Thoracic aorta (tissue), 2 donors: ENCODE measurements around the gene HVCN1. TPM values are rescaled to one million over a fixed set of nuclear protein-coding genes. Genes with fewer than 3 reads are reported as not detected.
"Not testable (repeated sequence)": the region's sequence is repeated elsewhere in the genome, so short reads cannot be mapped to it uniquely, and the experiment has no call there.

Source experiments
- ATAC-seq: fragments of 150-250 bp; one replicate; pipeline ENCODE4 v1.8.0; 2017; ENCODE audit warnings: low read depth; ENCODE audit not compliant: insufficient number of reproducible peaks, low FRiP score
- DNase-seq: peaks from one replicate; pipeline ENCODE4 v3.0.0-alpha.2; 2020; ENCODE audit warnings: low spot score
- H3K27ac ChIP-seq, 2 donors: fragments of 200-600 bp; sonication (generic); 1 replicate in 1 of 2; 2 replicates in 1 of 2; pipeline ENCODE4 v1.5.1; 2016; ENCODE audit warnings: mild to moderate bottlenecking in 2 of 2, moderate library complexity in 2 of 2
- H3K27me3 ChIP-seq: fragments of 200-600 bp; sonication (generic); replicated peaks from 2 replicates; pipeline ENCODE4 v1.6.0; 2016; ENCODE audit warnings: mild to moderate bottlenecking; ENCODE audit not compliant: insufficient read depth
- H3K36me3 ChIP-seq: fragments of 200-600 bp; sonication (generic); one replicate; pipeline ENCODE4 v1.5.1; 2016
- H3K4me1 ChIP-seq, 2 donors: fragments of 200-600 bp; sonication (generic); 1 replicate in 1 of 2; 2 replicates in 1 of 2; pipeline versions ENCODE4 v1.5.1 to v1.6.0; 2016; ENCODE audit warnings: low read depth in 2 of 2, mild to moderate bottlenecking in 1 of 2; ENCODE audit not compliant: control insufficient read depth in 1 of 2
- H3K4me3 ChIP-seq: fragments of 200-600 bp; sonication (generic); 2 replicates; pipeline ENCODE4 v1.5.1; 2016; ENCODE audit warnings: mild to moderate bottlenecking
- H3K9me3 ChIP-seq: fragments of 200-600 bp; sonication (generic); 2 replicates; pipeline ENCODE4 v1.5.1; 2016
- total RNA-seq, 2 donors: library from RNA; depleted of rRNA; stranded (reverse); fragments of >200 nt; gene quantifications; one replicate each; pipeline versions ENCODE4 v1.1.0 to v1.2.3, GENCODE V29; 2016
- TF ChIP-seq, protein P1 (sequence below): fragments of 200-600 bp; sonication (generic); IDR thresholded peaks from one replicate; pipeline ENCODE4 v1.5.1; 2019; ENCODE audit warnings: antibody characterized with exemption

HVCN1 gene
- total RNA-seq, 2 donors from 2014 or later: 12.3 to 14.5 TPM

GRCh38 chr12:110725267-110725666 is 36.4 kb upstream of the HVCN1 start:
- TF ChIP-seq, protein P1, sequence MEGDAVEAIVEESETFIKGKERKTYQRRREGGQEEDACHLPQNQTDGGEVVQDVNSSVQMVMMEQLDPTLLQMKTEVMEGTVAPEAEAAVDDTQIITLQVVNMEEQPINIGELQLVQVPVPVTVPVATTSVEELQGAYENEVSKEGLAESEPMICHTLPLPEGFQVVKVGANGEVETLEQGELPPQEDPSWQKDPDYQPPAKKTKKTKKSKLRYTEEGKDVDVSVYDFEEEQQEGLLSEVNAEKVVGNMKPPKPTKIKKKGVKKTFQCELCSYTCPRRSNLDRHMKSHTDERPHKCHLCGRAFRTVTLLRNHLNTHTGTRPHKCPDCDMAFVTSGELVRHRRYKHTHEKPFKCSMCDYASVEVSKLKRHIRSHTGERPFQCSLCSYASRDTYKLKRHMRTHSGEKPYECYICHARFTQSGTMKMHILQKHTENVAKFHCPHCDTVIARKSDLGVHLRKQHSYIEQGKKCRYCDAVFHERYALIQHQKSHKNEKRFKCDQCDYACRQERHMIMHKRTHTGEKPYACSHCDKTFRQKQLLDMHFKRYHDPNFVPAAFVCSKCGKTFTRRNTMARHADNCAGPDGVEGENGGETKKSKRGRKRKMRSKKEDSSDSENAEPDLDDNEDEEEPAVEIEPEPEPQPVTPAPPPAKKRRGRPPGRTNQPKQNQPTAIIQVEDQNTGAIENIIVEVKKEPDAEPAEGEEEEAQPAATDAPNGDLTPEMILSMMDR: no peak
- no peaks in the 10 kb centered on the region for H3K4me1 ChIP-seq
- H3K27me3 ChIP-seq: no peaks in the 10 kb centered on the region
- H3K36me3 ChIP-seq: peaks cover 45% of the 10 kb centered on the region
- H3K4me3 ChIP-seq: no peak overlapping the region
- no peak overlapping the region for H3K27ac ChIP-seq
- ATAC-seq (no peak), DNase-seq (no peak)
- no peaks in the 10 kb centered on the region for H3K9me3 ChIP-seq

GRCh38 chr12:110722892-110723291 is 34.0 kb upstream of the HVCN1 start:
- H3K36me3 ChIP-seq: peaks cover 51% of the 10 kb centered on the region
- H3K4me1 ChIP-seq, ATAC-seq, H3K4me3 ChIP-seq, DNase-seq, H3K9me3 ChIP-seq, H3K27ac ChIP-seq, H3K27me3 ChIP-seq: not testable (repeated sequence)

DNA sequence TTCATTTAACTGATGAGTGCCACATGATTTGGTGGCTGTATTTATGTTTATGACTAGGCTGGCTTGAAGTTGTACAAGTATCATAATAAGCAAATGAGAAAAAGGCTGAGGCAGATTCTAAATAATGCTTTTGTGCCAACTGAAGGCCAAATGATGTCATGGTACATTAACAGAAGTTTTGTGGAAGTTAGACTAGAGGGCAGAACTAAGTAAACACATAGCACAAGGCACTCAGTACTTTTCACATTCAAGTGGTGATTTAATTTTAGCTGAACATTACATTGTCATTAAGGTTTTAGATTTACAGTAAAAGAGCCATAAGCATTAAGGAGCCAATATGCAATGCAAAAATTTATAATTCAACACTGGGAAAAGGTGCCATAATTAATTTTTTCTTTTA is 32.7 kb upstream of the HVCN1 start:
- Histone ChIP-seq H3K27ac (no peak overlapping the region), H3K4me3 (no peak overlapping the region), H3K36me3 (peaks cover 46% of the 10 kb centered on the region), H3K9me3 (no peaks in the 10 kb centered on the region), H3K4me1 (no peaks in the 10 kb centered on the region), H3K27me3 (no peaks in the 10 kb centered on the region)
- DNase-seq: no peak
- TF ChIP-seq, protein P1: no peak
- ATAC-seq: no peak

GRCh38 chr12:110720516-110720915 is 31.6 kb upstream of the HVCN1 start:
- DNase-seq: no peak

GRCh38 chr12:110718222-110718908 is 29.4 kb upstream of the HVCN1 start:
- TF ChIP-seq, protein P1: no peak
- ATAC-seq: no peak
- Histone ChIP-seq H3K27ac (no peak overlapping the region), H3K9me3 (no peaks in the 10 kb centered on the region), H3K4me3 (no peak overlapping the region), H3K27me3 (no peaks in the 10 kb centered on the region), H3K36me3 (peaks cover 38% of the 10 kb centered on the region), H3K4me1 (no peaks in the 10 kb centered on the region)
- no peak for DNase-seq

More at GRCh38 chr12:110720516-110720915, 31.6 kb upstream of the HVCN1 start:
- no peak for ATAC-seq
- H3K27me3 ChIP-seq: no peaks in the 10 kb centered on the region
- H3K4me1 ChIP-seq: no peaks in the 10 kb centered on the region
- no peak overlapping the region for H3K27ac ChIP-seq
- H3K36me3 ChIP-seq: peaks cover 46% of the 10 kb centered on the region
- H3K4me3 ChIP-seq: no peak overlapping the region
- TF ChIP-seq, protein P1: no peak
- no peaks in the 10 kb centered on the region for H3K9me3 ChIP-seq

DNA sequence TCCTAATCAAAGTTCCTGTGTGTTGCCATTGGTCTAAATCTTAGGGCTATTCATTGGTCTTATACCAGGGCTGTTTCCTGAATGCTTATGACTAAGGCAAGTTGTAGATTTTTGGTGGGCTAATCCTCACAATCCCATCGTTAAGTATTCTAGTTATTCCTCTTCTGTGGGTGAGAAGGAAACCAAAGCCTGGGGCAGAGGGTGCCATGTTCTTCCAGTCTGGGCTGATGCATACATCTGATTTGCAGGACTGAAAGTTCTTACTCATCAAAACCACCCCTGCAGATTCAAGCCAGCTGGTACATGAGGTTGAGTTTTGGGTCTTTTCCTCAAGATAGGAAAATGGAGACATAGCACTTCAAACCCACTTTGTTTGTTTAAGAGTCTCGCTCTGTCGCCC is 28.1 kb upstream of the HVCN1 start:
- Histone ChIP-seq H3K27me3 (no peaks in the 10 kb centered on the region), H3K4me3 (no peak overlapping the region), H3K36me3 (peaks cover 32% of the 10 kb centered on the region), H3K9me3 (no peaks in the 10 kb centered on the region), H3K4me1 (no peaks in the 10 kb centered on the region), H3K27ac (no peak overlapping the region)
- no peak for DNase-seq
- TF ChIP-seq, protein P1: no peak
- ATAC-seq: no peak
